GM04503 (cell line): ENCODE measurements around the gene ADGRL1.
"Not testable (repeated sequence)": the region's sequence is repeated elsewhere in the genome, so short reads cannot be mapped to it uniquely, and the experiment has no call there.

Experiments
- DNase-seq: peaks from one replicate; pipeline ENCODE4 v3.0.0-alpha.2; 2012; ENCODE audit warnings: low read depth

ADGRL1 gene

DNA sequence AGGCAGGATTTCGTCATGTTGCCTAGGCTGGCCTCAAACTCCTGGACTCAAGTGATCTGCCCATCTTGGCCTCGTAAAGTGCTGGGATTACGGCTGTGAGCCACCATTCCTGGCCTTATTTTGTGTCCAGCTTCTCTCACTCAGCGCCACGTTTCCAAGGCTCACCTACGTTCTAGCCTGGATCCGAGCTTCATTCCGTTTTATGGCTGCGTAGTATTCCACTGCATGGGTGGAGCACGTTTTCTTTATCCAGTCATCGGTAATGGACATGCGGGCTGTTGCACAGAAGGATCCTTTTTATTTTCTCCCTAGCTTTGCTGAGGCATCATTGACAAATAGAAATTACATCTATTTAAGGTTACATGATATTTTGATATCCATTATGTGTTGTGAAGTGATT lies 16.6 kb downstream of the ADGRL1 start:
- DNase-seq, result no peak

DNA sequence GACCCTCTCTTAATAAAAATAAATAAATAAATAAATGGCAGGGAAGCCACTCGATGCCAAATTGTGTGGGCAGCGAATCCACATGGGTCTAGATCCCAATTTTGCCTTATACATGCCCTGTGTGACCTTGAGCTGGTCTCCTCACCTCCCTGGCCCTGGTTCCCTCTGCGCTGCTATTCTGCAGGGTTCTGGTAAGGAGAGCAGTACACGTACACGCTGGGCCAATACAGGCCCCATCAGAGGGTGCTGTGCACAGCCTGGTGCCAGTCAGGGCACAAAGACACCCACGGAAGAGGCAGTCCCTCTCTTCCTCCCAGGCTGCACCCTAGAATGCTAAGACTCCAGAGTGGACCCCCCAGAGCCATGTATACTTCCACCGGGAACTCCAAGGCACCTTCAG lies 17.9 kb downstream of the ADGRL1 start:
- not testable (repeated sequence) for DNase-seq

DNA sequence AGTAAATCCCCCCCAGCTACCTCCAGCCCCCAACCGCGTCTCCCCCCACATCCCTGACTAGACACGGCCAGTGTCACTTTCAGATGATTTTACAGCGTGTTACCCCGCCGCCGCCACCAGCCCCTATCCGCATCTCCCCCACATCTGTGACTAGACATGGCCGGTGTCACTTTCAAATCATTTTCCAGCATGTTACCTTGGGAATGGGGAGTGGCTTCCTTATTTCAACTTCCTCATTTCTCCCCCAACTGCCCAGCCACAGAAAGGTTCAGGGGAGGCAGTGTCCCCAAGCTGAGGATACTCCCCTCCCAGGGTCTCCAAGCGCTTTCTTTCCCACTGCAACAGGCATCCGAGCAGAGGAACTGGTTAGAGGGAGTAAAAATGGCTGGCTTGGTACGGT lies 18.4 kb downstream of the ADGRL1 start:
- DNase-seq, result no peak

DNA sequence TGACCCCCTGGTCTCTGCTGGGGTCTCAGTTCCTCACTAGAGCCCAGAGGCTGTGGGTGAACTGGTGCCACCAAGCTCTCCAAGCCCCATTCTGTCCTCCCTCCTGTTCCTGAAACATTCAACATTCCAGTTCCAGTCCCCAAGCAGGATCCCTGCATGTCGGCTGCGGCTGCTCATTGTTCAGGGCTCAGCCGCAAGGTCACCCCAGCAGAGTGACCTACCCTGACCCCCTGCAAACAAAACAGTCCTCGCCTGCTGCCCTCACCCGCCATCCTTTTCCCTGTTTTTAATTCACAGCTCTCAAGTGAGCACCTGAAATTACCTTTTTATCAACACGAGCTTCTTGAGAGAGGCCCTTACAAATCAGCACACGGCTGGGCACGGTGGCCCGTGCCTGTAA lies 19.3 kb downstream of the ADGRL1 start:
- DNase-seq, result not testable (repeated sequence)

DNA sequence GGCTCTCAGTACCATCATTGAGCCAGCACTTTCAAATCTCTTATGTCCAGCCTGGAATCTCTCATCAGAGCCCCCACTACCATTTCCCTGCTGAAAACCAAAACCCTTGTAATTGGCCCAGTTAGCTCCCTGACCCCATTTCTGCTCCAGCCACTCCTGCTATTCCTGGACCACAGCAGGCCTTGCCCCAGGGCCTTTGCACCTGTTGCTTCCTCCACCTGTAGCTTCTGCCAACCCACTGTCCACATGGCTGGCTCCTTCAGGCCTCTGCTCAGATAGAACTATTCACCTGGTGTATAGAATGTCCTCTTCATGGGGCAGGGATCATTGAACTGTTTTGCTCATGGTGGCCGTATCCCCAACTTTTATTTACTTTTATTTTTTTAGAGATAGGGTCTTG lies 20.3 kb downstream of the ADGRL1 start:
- DNase-seq, result not testable (repeated sequence)

DNA sequence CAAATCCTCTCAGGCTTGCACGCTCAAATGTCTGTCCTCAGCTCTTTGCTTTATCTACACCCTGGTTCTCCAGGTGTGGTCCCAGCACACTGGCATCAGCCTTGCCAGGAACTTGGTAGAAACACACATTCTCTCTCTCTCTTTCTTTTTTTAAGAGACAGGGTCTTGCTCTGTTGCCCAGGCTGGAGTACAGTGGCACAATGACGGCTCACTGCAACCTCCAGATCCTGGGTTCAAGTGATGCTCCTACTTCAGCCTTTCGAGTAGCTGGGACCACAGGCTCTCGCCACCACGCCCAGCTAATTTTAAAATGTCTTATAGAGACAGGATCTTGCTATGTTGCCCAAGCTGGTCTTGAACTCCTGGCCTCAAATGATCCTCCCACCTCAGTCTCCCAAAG lies 20.8 kb downstream of the ADGRL1 start:
- DNase-seq, result no peak

DNA sequence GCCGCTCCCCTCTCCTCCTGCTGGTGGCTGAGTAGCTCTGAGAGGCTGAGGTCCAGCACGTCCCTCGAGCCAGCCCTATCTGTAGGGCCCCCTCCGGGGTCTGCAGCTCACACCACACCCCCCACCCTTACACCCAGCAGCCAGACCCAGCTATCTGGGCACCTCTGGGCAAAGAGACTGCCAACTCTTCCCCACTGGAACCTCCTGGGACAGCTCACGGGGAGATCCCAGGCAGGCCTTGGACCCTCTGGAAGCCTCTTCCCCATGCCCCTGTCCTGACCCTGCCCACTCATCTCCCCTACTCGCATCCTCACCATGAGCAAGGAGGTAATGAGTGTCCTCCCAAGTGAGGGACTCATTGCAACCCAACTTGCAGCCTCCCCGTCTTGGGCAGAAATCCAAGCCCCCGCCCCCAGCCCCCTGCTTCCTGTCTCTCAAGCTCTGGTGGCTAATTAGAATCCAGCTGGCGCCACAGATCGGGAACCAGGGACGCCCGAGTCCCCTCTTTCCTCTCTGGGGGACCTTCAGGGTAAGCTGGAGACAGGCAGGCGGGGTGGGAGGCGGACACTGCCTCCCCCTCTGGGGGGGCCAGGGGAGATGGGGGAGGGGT lies 22.1 kb downstream of the ADGRL1 start:
- DNase-seq, result no peak

DNA sequence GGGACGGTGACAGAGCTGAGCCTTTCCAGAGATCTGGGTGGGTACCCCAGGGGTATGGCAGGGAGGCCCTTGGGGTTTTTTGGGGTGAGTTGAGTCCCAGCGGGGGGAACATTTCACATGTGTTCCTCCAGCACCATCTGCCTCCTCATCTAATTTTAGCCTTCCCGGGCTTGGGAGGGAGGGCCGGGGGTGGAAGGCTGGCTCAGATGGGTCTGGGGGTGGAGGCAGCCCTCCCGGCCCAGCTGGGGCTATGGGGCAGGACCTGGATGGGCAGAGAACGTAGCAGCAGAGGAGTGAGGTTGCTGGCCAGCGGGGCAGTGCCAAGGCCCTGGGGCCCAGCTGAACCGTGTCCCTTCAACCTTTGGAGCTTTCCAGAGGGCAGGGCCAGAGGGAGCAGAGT lies 23.5 kb downstream of the ADGRL1 start:
- no peak for DNase-seq

DNA sequence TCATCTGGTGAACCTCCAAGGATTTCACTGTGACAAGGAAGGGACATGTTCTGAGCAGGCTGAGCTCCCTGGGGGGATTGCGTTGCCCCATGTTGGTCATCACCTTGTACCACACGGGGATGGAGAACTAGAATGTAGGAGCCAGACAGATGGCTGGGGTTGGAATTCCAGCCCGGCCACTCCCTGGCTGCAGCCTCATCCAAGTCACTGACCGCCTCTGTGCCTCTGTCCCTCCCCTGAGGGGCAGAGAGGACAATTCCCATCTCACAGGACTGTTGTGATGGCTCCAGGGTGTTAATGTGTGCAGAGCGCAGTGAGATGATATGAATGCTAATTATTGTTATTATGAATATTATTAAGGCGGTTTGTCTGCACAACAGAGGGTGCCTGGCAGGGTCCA lies 24.1 kb downstream of the ADGRL1 start:
- DNase-seq, result no peak

DNA sequence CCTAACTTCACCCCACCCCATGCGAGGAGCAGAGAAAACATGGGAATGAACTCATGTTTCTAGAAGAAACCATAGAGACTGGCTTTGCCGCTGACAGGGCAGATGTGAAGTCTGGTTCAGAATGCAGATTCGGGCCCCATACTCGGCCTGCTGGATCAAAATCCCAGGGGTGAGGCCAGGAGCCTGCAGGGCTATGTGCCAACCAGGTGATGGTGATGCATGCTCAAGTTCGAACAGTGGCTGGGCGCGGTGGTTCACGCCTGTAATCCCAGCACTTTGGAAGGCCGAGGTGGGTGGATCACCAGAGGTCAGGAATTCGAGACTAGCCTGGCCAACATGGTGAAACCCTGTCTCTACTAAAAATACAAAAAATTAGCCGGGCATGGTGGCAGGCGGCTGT lies 24.8 kb downstream of the ADGRL1 start:
- DNase-seq, result not testable (repeated sequence)

DNA sequence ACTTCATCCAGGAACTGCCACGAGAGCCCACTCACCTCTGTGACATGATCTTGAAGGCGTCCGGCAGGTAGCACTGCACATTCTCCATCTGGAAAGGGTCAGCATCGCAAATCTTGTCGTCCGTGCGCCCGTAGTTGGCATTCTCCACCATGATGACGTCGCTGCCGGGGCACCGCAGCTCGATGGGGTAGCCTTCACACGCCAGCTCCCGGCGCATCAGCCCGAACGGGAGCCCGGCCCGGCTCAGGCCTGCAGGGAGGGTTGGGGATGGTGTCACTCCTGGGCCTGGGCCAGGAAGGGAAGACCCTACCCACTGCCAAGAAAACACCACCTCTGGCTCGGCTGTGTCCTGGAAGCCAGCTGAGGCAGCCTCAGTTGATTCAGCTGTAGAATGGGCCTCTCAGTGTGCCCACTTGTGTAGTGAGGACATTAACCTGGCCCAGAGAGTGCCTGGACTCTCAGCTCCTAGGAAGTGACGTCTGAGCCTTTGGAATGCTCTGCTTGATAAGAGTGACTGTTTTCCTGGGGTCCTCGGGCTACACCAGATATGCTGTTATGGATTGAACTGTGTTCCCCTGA lies 28.4 kb downstream of the ADGRL1 start:
- DNase-seq, result no peak

DNA sequence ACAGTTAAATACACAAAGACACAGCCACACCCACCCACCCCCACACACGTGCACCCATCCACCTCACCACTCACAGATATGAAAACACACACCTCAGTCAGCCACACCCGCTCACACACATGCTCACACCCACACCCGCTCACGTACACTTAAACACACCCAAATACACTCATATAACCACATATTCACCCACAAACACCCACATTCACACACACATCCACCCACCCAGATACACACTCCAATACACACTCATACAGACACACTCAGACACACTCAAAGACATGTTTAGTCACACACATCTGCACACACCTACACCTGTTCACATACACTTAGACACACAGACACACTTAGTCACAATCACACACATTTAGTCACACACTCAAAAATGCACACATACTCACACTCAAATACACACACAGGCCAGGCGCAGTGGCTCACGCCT lies 30.6 kb downstream of the ADGRL1 start:
- no peak for DNase-seq

DNA sequence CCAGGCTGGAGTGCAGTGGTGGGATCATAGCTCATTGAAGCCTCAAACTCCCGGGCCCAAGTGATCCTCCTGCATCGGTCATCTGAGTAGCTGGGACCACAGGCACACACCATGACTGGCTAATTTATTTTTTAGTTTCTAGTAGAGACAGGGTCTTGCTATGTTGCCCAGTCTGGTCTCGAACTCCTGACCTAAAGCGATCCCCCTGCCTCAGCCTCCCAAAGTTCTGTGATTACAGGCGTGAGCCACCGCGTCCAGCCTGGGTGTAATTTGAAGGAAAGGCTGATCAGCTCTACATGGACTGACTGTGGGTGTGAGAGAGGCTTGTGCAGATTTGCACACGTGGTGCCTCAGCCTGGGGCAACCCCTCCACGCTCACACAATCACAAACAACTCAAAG lies 31.1 kb downstream of the ADGRL1 start:
- DNase-seq, result no peak

DNA sequence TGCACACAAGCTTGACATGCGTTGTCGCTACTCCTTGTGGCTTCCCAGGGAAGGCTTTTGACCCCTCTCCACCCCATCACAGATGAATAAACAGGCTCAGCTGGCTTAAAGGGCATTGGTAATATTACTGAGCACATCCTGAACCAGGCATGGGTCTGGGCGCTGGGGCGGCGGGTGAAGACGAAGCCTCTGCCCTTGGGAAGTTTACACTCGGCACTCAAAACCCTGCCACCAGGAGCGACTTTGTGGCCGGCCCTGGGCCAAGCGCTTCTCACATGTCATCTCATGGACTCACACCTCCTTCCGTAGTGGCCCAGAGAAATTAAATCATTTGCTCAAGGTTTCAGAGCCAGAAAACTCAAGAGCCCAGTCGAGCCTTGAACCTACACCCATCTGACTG lies 37.0 kb downstream of the ADGRL1 start:
- no peak for DNase-seq

DNA sequence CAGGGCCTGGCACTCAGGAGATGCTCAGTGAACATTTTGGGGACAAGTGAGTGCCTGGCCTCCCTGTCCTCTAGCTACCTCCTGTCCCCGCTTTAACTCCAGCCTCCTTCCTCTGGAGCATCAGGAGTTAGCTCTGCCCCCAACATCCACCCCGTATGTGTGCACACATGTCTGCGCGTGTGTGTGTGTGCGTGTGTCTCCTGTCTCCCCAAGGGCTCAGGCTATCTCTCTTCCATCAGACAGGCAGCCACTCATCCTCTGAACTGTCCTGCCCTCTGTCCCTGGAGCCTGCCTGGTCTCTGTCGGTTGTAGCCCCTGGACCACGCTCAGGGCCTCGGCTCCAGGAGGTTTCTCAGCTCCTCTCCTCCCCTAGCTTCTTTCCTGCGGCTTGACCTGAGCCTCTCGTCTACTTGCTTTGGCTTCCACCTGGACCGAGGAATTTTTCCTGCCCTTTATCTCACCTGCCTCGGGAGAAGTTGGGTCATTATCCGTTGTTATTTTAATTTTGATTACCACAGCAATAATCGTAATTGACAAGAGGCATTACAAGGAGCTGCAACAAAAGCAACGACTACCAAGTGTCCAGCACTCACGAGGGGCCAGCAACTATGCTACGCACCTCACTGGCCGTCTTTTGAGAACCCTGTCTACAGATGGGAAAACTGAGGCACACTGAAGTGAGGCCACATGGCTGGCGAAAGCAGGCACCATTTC lies 37.6 kb downstream of the ADGRL1 start:
- DNase-seq, result no peak

DNA sequence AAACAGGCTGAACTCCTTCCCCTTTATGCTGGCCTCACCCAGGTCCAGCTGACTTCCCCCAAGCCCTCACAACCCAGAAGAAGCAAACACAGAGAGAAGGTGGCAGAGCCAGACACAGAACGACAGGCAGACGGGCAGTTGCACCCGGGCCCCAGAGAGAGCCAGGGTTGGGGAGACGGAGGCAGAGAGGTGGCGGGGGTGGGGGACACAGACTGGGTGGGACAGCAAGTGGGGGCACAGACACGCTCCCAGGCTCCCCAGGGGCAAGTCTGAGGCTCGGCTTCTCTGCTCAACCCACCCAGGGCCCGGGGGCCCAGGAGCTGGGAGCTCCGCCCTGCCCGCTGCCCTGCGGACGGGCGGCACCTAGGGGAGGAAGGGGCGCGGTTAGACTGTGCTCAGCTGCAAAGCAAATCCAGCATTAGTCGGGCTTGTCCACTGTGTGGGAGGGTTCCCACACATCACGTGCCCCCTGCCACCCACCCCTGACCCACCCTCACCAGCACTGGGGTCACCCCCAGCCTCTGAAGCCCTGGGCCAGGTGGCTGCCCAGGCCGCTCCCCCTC lies 38.3 kb downstream of the ADGRL1 start:
- DNase-seq, result no peak

DNA sequence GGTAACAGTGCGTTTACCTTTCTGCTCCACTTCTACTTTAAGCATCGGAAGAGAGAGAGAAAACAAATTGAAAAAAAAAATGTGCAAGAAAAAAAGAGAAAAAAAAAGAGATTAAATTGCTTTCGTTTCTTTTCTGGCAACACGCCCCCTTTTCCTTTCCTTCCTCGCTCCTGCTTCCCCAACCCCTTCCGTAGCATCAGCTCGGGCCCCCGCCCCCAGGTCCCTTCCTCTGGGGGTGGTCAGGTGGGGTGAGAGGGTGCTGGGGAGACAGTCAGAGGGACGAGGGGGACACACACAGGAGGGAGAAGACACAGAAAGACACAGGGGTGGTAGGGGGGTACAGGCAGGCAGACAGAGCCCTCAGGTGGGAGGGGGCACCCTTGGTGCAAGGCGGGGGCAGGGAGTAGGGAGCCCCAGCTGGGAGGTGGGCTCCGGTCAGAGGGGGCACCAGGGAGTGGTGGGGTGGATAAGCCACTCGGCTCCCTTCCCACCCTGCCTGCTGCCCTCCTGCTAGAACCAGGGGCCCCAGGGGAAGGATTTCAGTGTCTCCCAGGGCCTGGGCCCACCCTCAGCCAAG lies 38.9 kb downstream of the ADGRL1 start:
- DNase-seq, result no peak

DNA sequence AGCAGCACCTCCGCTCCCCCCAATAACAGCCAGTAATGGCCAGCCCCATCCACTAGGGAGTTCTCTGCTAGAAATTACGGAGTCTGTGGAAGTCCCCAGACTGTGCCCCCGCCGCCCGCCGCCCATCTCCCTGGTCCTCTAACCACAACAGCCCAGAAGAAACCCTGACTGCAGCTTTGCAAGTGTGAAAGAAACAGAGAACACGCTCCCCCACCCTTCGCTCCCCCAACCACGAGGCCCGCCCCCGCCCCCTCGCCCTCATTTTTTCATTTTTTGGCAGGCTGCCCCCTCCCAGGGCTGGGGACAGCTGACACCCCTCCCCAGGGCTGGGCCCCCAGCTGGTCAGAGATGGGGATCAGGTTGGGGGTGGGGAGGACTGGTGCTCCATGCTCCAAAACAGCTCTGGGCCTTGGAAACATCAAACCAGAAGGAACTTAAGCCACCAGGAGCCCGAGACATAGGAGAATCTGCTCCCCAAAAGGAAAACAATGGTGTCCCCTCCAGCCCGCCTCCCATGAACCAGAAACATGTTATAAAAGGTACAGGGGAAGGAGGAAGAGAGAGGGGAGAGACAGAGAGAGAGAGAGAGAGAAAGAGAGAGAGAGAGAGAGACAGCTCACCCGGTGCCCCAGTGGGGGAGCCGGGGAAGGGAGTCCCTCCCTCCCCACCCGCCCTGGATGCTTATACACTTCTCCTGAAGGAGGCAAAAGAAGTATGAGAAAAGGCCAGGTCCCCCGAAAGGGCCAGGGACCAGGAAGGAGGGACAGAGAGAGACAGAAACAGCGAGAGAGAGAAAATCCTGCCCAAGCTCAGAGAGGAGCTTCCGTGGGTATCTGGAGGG lies 39.8 kb downstream of the ADGRL1 start:
- DNase-seq, result no peak

DNA sequence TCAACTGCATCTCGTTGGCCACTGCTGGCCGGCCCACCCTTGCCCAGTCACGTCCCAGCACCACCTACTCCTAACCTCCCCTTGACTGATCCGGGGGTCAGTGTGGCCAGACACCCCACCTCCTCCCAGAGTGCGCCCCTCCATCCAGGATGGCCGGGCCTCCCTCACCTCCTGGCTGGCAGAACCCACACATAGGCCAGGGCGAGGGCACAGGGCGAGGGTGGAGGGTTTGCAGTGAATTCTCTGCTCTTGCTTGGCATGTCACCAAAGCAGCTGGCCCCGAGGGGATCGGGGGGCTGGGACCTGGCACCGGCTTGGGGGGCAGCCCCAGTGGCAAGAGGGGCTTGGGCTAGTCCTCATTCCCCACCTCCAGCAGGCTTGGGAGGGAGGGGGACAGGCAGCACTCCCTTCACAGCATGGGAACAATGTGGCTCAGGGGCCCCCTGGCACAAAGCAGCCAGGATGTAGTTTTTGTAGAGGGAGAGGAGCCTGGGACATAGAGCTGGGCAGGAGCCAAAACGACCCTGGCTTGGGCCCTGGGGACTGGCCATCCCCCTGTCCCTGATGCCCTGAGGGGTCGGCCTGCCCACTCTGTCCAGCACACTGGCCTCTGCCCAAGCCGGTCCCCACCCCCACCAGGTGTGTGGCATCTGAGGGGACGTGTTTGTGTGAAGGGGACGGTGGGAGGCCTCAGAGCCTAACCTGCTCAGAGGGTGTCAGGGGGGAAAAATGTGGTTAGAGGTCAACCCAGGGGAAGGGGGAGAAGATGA lies 41.1 kb downstream of the ADGRL1 start:
- no peak for DNase-seq

DNA sequence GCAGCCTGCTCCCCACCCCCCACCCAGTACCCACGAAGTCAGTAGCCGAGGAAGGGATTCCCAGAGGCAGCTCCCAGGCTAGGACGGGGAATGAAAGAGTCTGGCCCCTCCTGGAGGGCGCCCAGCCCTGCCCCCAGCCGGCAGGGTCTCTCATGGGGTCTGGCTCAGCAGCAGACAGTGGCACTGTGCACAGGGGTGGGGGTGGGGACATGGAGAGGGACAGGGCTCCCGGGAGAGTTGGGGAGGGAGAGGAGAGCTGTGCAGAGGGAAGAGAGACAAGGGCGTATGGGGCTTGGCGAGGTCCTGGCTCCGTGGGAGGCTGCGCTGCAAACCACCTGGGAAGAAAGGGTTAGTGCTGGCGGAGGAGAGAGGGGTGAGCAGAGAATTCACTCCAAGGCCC lies 41.9 kb downstream of the ADGRL1 start:
- no peak for DNase-seq

DNA sequence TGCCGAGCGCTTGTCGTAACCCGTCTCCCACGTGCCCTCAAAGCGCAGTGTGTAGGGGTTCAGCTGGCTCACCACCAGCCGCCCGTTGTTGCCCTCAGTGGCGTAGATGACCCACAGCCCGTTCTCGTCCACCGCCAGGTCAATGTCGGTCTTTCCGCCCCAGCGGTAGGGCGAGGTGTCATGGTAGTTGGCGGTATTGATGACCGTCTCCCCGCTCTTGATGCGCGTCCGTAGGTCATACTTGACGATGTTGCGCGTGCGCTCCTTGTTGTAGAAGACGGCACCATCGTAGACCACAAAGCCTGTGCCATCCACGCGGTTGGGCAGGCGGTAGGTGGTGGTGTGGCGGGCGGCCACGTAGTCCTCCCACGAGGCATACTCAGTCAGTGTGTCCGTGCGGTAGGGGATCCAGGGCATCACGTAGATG lies 43.1 kb downstream of the ADGRL1 start:
- no peak for DNase-seq
